Stimulated activated CD4-positive, alpha-beta T cell treated with anti-CD3 and anti-CD28 coated beads, Interleukin-12 subunit alpha, Interleukin-12 subunit beta, amount 100 ng/mL, for 24 hours (primary cell): ENCODE measurements around the gene NCF2.

Experiments
- DNase-seq, 2 experiments: peaks; one replicate each; pipeline ENCODE4 v3.0.0-alpha.2; 2020; ENCODE audit warnings: low read depth in 2 of 2

The NCF2 gene

GRCh38 chr1:183583466-183583865 lies 6.8 kb downstream of the NCF2 start:
- no peak for DNase-seq

DNA sequence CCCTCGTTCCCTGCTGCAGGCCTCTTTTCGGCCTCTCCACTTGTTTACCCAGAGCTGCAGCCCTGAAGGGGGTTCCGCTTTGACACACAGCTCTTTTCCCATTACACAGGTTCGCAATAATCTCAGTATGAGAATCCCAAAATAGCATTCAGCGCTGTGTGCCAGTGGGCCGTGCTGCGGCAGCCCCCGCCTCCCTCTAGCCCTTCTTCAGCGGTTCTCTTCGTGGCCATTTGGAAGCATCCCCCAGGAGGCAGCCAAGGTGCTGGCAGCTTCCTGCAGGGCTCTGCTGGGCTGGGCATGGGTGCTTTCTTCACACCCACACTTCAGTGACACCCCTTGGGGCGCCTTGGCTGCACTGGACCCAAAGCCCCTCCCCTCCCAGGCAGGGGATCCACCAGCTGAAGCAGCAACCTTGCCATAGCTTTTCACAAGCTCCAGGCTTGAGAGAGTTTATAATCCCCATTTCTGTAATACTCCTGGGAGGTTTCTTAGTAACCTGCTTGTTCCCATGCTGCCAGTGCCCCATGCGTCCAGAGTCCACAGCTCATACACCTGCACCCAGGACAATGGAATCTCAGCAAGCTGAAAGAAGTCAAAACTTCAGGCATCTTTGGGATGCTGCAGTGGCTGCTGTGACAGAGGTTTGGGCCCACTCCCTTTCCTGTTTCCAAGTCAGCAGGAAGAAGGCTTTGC lies 8.1 kb downstream of the NCF2 start:
- no peak for DNase-seq

DNA sequence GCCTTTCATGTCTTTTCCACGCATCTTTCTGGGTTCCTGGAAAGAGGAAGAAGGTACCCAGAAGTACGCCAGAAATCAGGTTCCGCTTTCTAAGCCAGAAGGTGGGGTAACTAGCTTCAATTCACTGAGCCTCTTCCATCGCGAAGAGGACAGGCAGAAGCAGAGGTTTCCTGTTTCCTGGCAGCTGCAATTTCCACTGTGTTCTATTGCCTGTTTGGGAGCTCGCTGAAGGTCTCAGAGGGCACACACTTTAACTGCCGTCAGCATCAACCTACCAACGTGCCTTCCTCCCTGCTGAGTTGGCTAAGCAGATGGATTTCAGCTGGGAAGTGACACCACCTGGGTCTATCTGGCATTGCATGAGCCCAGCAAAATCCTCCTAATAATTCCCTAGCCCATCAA lies 10.0 kb downstream of the NCF2 start:
- no peak for DNase-seq

DNA sequence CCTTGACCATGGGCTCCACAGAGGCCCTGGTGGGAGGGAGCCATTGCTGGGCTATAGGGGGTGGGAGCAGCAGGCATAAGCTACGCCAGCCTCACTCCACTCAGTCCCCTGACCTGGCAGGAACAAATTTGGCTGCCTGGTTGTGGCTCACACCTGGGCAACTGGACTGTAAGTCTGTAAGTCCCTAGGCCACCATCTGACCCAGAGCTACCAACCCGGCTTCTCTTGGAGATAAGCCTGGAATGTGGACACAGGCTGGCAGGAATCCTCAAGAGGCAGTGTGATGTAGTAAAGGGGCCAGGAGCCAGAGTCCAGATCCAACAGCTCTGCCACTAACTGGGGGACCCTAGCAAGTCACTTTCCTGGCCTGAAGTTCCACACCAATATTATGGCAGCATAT lies 11.4 kb downstream of the NCF2 start:
- no peak for DNase-seq

- DNase-seq = no peak
Observed at GRCh38 chr1:183577897-183578465, 12.3 kb downstream of the NCF2 start.

DNA sequence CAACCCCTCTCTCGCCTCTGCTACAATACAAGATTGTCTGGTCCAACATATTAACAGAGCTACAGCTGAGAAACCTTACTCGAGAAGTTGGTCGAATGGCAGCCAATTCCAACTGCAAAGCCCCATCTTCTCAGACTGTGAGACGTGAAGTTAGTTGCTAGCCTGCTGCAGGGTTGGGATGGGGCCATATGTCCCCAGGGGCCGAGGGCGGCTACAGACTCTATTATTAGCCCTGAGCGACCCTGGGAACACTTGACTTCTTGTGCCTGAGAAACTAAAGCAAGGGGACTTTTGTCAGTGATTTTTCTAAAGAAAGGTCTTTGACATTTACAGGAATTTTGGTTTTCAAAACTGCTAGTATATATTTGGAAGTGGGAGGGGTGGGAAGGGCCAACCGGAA lies 13.7 kb downstream of the NCF2 start:
- DNase-seq = no peak

- DNase-seq = no peak
Observed at GRCh38 chr1:183575606-183576005, 14.7 kb downstream of the NCF2 start.

- DNase-seq = no peak
Observed at GRCh38 chr1:183572721-183573120, 17.5 kb downstream of the NCF2 start.

DNA sequence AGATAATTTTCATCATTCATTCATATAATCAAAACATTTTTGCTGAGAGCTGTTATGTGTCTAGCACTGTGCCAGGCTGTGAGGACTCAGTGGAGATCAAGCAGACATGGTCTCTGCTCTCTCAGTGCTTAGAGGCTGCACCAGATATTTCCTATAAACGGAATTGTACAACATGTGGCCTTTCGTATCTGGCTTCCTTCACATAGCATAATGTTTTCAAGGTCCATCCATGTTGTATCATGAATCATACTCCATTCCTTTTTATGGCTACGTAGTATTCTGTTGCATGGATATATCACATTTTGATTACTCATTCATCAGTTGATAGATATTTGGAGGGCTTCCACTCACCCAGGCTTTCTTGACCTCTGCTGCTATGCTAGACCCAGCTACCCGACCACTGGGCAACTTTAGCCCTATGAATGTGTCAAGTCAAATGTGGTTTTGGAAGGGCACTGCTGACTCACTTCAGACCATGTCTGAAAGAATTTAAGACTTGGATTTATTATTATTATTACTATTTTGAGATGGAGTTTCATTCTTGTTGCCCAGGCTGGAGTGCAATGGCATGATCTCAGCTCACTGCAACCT lies 18.5 kb downstream of the NCF2 start:
- no peak for DNase-seq

DNA sequence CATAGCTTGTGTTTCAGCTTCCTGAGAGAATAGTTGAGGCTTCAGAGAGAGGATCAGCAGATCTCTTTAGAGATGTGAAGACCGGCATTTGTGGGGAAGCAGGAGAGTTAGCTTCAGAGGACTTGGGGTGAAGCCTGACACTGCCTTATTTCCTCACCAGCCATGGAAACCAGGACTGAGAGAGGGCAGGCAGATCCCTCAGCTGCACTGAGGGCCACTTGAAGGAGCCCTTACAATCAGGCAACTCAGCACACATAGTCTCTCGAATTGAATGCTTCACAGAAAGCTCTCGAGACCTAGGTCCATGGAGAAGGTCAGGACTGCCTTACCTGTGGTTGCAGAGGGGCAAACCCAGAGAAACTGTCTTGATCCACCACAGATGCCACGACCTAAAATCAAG lies 19.8 kb downstream of the NCF2 start:
- no peak for DNase-seq

DNA sequence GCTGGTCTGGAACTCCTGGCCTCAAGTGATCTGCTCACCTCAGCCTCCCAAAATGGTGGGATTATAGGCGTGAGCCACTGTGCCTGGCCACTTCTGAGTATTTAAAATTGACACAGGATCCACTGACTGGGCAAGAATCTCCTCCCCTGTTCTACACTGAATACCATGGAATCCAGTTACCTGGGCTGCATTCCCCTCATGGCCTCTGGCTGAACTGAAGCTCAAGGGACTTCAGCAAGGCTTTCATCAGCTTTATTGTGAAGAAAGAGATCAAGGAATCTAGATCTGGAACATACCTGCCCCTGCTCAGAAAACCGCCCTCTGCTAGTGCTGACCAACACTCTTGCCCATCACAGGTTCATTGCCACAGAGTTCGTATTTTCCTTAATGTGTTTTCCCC lies 20.5 kb downstream of the NCF2 start:
- no peak for DNase-seq

DNA sequence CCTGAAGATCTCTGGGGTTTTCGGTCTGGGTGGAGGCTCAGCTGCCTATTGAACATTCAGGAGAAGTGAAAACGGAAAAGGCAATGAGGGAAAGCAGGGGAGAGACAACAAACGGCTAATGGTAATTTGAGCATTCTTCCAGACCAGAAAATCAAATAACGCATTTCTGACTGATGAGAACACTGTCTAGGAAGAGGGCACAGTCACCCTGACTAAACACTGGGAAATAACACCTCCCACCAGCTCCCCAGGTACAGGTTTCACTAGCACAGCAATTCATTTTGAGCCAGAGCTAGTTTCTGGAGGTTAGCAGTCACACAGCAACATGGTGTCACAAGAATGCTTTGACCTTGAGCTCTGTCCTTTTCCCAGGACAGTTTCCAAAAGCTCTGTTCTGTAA lies 21.1 kb downstream of the NCF2 start:
- no peak for DNase-seq

DNA sequence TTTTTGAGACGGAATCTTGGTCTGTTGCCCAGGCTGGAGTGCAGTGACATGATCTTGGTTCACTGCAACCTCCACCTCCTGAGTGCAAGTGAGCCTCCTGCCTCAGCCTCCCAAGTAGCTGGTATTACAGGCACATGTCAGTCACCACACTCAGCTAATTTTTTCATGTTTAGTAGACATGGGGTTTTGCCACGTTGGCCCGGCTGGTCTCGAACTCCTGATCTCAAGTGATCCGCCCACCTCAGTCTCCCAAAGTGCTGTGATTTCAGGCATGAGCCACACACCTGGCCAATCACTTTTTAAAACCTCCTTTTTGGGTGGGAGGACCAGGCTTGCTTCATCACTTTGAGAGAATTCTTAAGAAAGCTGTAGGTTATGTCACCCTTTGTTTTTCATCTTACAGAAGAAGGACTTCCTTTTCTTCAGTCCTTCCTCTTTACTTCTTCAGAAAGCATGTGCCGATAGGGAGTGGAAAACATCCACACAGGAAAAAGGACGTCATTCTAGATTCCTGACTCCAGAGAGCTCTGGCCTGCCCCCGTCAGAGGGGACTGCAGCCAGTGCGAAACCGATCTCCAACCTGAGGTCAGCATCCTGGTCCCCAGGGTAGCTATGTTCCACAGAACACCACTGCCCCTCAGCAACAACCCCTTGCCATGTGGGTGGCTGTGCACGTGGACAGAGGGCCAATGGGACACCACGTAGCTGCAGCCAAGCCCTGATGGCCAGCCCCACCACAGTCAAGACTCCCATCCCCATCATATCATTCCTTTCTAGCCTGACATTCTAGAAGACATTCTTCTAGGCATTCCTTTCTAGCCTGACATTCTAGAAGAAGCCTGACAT lies 21.9 kb downstream of the NCF2 start:
- no peak for DNase-seq

DNA sequence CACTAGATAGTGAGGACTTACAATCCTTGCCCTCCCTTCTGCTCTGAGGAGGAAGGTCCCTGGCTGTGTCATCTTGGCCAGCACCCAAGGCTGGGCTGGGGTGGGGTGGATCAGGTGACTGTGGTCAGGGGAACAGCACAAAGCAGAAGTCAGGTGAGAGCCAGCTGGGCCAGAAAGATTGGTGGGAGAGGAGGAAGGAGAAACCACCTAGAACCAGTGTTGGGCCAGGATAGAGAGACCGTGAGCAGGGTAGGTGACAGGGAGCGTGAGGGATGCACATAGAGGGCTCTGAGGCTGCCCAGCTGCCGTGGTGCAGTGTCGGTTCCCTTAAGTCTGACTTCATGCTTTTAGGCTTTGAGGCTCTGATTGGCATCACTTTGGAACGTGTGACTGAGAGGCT lies 22.7 kb downstream of the NCF2 start:
- no peak for DNase-seq

DNA sequence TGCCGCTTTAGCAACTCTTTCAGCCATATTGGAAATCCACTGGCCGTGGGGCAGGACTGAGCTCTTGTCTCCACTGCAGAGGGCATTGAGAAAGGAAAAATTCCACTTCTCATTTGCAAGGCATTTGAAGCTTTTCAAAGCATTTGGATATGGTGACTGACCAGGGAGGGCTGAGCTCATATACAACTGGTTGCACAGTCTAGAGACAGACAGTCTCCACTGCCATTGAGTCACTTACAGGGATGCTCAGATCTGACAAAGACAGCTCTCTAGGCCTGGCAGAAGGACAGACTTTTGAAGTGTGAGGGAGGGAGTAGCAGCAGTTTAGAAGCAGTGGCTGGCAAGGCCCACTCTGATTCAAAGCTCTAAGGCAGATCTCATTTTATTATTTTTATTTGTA lies 24.2 kb downstream of the NCF2 start:
- no peak for DNase-seq

DNA sequence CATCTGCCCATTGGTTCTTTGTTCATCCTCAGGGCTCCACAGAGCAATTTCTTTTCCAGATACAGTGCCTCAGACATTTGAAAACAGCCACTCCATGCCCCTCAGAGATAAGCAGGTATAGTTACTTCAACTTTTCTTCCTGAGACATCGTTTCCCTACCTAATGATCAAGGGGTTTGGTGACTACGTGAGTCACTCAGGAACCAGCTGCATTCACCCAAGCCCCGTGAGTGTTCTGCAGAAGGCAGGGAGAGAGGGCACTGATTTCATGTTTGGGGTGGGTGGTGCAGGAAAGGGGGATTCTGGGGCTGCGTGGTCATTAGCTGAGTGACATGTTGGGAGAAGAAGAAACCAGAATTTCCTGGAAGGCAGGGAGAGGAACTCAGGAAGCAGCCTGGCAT lies 25.0 kb downstream of the NCF2 start:
- DNase-seq = no peak

DNA sequence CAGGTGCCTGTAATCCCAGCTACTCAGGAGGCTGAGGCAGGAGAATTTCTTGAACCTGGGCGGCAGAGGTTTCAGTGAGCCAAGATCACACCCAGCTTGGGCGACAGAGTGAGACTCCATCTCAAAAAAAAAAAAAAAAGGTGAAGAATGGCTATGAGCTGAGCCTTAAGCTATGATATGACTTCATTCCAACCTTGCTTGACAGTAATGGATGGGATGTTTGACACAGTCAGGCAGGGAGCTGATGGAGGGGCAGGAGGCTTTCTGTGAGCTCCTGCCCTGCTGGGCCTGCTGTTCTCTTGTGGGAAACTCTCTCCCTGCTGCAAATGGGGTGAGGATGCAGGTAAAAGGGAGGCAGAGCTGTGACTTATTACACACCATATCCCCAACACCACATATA lies 27.6 kb downstream of the NCF2 start:
- DNase-seq = no peak

- DNase-seq = no peak
Observed at GRCh38 chr1:183559061-183559460, 31.2 kb downstream of the NCF2 start.

- no peak for DNase-seq
Observed at GRCh38 chr1:183554577-183554976, 35.7 kb downstream of the NCF2 start.

DNA sequence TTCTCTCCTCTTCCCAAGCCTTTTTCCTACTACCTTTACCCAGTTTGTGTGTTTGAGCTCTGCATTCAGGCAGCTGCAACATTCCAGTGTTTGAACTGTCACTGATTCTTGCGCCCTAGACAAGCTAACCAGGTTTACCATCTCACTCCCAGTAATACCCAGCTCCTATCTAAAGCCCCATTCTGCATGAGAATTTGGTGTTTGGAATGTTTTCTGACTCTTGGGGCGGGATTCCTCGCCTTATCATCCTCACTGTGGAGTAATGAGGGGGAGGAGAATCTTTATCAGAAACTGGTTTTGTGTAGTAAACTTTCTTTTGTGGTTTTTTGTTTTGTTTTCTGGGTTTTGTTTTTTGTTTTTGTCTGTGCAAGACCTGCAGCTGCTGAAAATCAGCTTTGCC lies 36.5 kb downstream of the NCF2 start:
- DNase-seq = no peak

GRCh38 chr1:183553331-183553730 lies 36.9 kb downstream of the NCF2 start:
- DNase-seq = no peak

DNA sequence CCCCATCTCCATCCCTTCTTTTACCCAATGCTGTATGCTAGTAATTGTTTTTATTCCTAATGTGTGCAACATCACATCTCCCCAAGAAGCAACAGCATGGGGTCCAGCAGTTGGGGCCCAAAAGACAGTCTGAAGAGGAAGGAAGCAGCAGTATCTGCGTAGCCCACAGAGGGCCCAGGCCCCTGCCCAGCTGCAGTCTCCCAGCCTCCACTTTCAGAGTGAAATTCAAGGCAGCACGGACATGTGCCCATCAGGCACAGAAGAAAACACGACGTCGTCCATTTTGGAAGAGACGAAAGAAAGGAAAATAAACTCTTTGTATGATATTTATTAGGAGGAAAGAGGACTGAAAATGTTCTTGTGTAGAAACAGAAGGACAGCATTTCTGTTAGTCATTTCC lies 37.4 kb downstream of the NCF2 start:
- DNase-seq = no peak

- DNase-seq = no peak
Observed at GRCh38 chr1:183552441-183552840, 37.8 kb downstream of the NCF2 start.
